A673 (cell line): ENCODE data around the gene ZNF341. TPM values are rescaled to one million over a fixed set of nuclear protein-coding genes. Genes with fewer than 3 reads are reported as not detected.

ENCODE experiments used
- BruUV-seq: library from RNA; stranded (reverse); fragments of 400-500 nt; replicated peaks from 2 replicates; lab custom pipeline; 2021; lab: Mats Ljungman, UMichigan
- CTCF ChIA-PET: fragments of 300-600 bp; sonication (Branson Sonifier 250); formaldehyde crosslinking; loops from one replicate; lab custom pipeline; 2022; ENCODE audit warnings: antibody characterized with exemption; lab: Charles Lee
- POLR2A ChIA-PET: fragments of 300-600 bp; sonication (Branson Sonifier 250); formaldehyde crosslinking; loops from one replicate; lab custom pipeline; 2022; ENCODE audit warnings: antibody characterized with exemption; ENCODE audit not compliant: low non-redundant PET; lab: Charles Lee
- DNase-seq: peaks from one replicate; pipeline ENCODE4 v3.0.0-alpha.2; 2015; ENCODE audit warnings: low spot score
- H3K27ac ChIP-seq: fragments of 200-600 bp; sonication (generic); 2 replicates; pipeline ENCODE4 v1.5.1; 2016; ENCODE audit warnings: mixed run types, low read depth, mild to moderate bottlenecking, mixed read lengths, antibody characterized with exemption, low read length; ENCODE audit not compliant: poor library complexity, severe bottlenecking
- H3K27me3 ChIP-seq: fragments of 200-600 bp; sonication (generic); replicated peaks from 2 replicates; pipeline ENCODE4 v1.6.1; 2017; ENCODE audit warnings: mixed run types, low read depth, mild to moderate bottlenecking, mixed read lengths, antibody characterized with exemption, low read length; ENCODE audit not compliant: insufficient read depth, poor library complexity
- H3K36me3 ChIP-seq: fragments of 200-600 bp; sonication (generic); 2 replicates; pipeline ENCODE4 v1.6.1; 2016; ENCODE audit warnings: mixed run types, mild to moderate bottlenecking, mixed read lengths, antibody characterized with exemption, low read length; ENCODE audit not compliant: insufficient read depth, poor library complexity, severe bottlenecking
- H3K4me1 ChIP-seq: fragments of 200-600 bp; sonication (generic); 2 replicates; pipeline ENCODE4 v1.6.1; 2017; ENCODE audit warnings: mixed run types, mild to moderate bottlenecking, mixed read lengths, antibody characterized with exemption, low read length; ENCODE audit not compliant: insufficient read depth, poor library complexity, severe bottlenecking
- H3K4me3 ChIP-seq: fragments of 200-600 bp; sonication (generic); 2 replicates; pipeline ENCODE4 v1.5.1; 2016; ENCODE audit warnings: low read depth, mixed run types, mild to moderate bottlenecking, mixed read lengths, low read length; ENCODE audit not compliant: poor library complexity, severe bottlenecking
- H3K9me3 ChIP-seq: fragments of 200-600 bp; sonication (generic); 2 replicates; pipeline ENCODE4 v1.6.1; 2016; ENCODE audit warnings: mixed run types, low read depth, mild to moderate bottlenecking, mixed read lengths, antibody characterized with exemption, low read length; ENCODE audit not compliant: poor library complexity, severe bottlenecking
- CTCF ChIP-seq: fragments of 300-800, 200-600 bp; sonication (generic); conservative IDR thresholded peaks from 2 replicates; pipeline ENCODE4 v1.5.1; 2017; ENCODE audit warnings: low read depth, mild to moderate bottlenecking, antibody characterized with exemption, low read length, moderate library complexity, mixed read lengths
- EZH2 ChIP-seq: fragments of 200-600 bp; sonication (generic); IDR thresholded peaks from 2 replicates; pipeline ENCODE4 v1.6.1; 2017; ENCODE audit warnings: borderline replicate concordance, low read depth, mild to moderate bottlenecking, mixed read lengths, antibody characterized with exemption, low read length; ENCODE audit not compliant: poor library complexity, severe bottlenecking
- intact Hi-C: fragments of 100-400 bp; cut with micrococcal nuclease; formaldehyde crosslinking; loops from one replicate; pipeline ENCODE4 v1.10.0; 2022; ENCODE audit not compliant: unreplicated experiment
- total RNA-seq: library from RNA; stranded (reverse); gene quantifications from 2 replicates; pipeline ENCODE4 v1.2.3, GENCODE V29; 2021

The ZNF341 gene
- total RNA-seq, 1 experiment from 2014 or later, result 5.0 TPM

GRCh38 chr20:33739493-33739892 lies 7.7 kb downstream of the ZNF341 start:
- no TSS peak for BruUV-seq
- no peak overlapping the region for H3K4me3 ChIP-seq
- intact Hi-C loops, result no loop called here
- no peak overlapping the region for H3K27ac ChIP-seq
- H3K9me3 ChIP-seq, result peaks cover 20% of the 10 kb centered on the region
- no peaks in the 10 kb centered on the region for H3K27me3 ChIP-seq
- DNase-seq, result no peak
- ChIA-PET CTCF (no interaction called here), POLR2A (no interaction called here)
- TF ChIP-seq CTCF (no peak), EZH2 (no peak)
- no peaks in the 10 kb centered on the region for H3K36me3 ChIP-seq
- peaks cover under 1% of the 10 kb centered on the region for H3K4me1 ChIP-seq

GRCh38 chr20:33740189-33740588 lies 8.4 kb downstream of the ZNF341 start:
- no peak overlapping the region for H3K27ac ChIP-seq
- ChIA-PET POLR2A (no interaction called here), CTCF (no interaction called here)
- no TSS peak for BruUV-seq
- peaks cover 20% of the 10 kb centered on the region for H3K9me3 ChIP-seq
- DNase-seq, result no peak
- H3K36me3 ChIP-seq, result no peaks in the 10 kb centered on the region
- no peaks in the 10 kb centered on the region for H3K4me1 ChIP-seq
- TF ChIP-seq CTCF (no peak), EZH2 (no peak)
- no peaks in the 10 kb centered on the region for H3K27me3 ChIP-seq
- no peak overlapping the region for H3K4me3 ChIP-seq
- intact Hi-C loops, result no loop called here

- Histone ChIP-seq H3K27ac (no peak overlapping the region), H3K9me3 (no peaks in the 10 kb centered on the region), H3K4me3 (no peak overlapping the region), H3K36me3 (no peaks in the 10 kb centered on the region), H3K27me3 (no peaks in the 10 kb centered on the region), H3K4me1 (no peaks in the 10 kb centered on the region)
- no peak for DNase-seq
- ChIA-PET POLR2A (interaction anchor here (0.6 kb wide), 1 partner anchor 42 kb away, joined by 16 read pairs; no protein-coding TSS in a partner anchor), CTCF (no interaction called here)
- intact Hi-C loops, result no loop called here
- no TSS peak for BruUV-seq
- TF ChIP-seq EZH2 (no peak), CTCF (no peak)
Observed at GRCh38 chr20:33744181-33744580, 12.4 kb downstream of the ZNF341 start.
